Measurements from ENCODE around the gene TGM2.

GRCh38 chr20:38156888-38157634, 8.0 kb downstream of the TGM2 start:
- TF ChIP-seq POLR2A (IDR thresholded peaks at IDR 0.05) (no peak), CTCF (IDR thresholded peaks at IDR 0.05) (no peak)
